ENCODE measurements around the gene BCL2L14.

GRCh38 chr12:12127304-12127703 lies 56.6 kb downstream of the BCL2L14 start:
- TF ChIP-seq CTCF (IDR thresholded peaks at IDR 0.05 in 2 of 3, conservative IDR thresholded peaks at IDR 0.05 in 1 of 3; ENCODE audit: borderline replicate concordance in 1 of 3, insufficient read depth in 1 of 3, low read depth in 2 of 3, low read length in 2 of 3) (no peak), EZH2phosphoT487 (IDR thresholded peaks at IDR 0.05; ENCODE audit: borderline replicate concordance) (no peak), YY1 (IDR thresholded peaks at IDR 0.05; ENCODE audit: extremely low read depth, insufficient replicate concordance, low read depth, low read length) (no peak), RAD21 (IDR thresholded peaks at IDR 0.05; ENCODE audit: low read depth) (no peak), POLR2A (IDR thresholded peaks at IDR 0.05; ENCODE audit: borderline replicate concordance, extremely low read depth, insufficient read depth, insufficient read length) (no peak), EZH2 (IDR thresholded peaks at IDR 0.05) (no peak), POLR2AphosphoS5 (IDR thresholded peaks at IDR 0.05; ENCODE audit: low read depth, low read length) (no peak), ZNF274 (IDR thresholded peaks at IDR 0.05; ENCODE audit: low read depth, low read length) (no peak), TCF7L2 (IDR thresholded peaks at IDR 0.05; ENCODE audit: borderline replicate concordance, extremely low read depth, insufficient read depth, insufficient read length) (no peak), CEBPB (IDR thresholded peaks at IDR 0.05; ENCODE audit: low read depth) (no peak)

All from HCT116 (cell line).